ENCODE results near the gene RAPGEF3.

Gene RAPGEF3

DNA sequence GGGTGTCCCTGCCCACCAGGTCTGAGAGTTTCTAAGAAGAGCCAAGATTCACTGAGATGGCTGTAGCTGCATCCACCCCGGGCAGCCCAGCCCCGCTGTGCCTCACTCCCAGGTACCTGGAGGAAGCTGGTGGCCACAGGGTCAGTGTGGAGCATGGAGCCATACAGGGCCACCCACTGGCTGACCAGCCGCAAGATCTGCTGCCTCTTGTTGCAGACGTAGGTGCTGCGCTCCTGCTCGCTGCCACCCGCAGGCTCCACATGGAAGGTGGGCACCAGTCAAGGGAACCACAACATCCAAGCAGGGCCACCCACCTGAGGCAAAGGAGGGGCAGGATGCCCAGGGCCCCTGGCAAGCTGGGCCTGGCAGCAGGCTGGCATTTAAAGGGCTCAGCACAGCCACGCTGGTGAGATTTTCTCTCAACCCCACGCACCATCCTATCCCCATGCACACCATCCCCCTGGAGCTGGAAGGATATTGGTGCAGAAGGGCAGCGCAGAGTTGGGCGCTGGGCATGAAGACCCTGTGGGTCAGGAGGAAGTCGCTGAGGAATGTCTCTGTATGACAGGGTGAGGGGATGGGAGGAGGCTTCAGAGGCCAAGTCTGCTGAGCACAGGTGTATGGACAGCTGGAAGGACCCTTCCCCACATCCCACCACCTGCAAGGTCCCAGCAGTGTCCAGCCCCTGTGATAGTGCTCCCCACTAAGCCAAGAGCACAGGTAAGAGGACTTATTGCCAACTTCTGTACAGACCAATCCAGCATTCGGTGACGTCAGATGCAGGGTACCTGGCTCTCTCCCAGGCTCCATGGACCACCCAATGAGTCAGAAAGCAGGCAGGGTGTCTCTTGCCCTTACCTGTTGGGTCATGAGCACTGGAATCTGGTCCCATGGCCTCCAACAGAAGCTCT lies 10.8 kb downstream of the RAPGEF3 start:
- POLR2A ChIA-PET (ENCODE audit: low non-redundant PET), result no interaction called here

DNA sequence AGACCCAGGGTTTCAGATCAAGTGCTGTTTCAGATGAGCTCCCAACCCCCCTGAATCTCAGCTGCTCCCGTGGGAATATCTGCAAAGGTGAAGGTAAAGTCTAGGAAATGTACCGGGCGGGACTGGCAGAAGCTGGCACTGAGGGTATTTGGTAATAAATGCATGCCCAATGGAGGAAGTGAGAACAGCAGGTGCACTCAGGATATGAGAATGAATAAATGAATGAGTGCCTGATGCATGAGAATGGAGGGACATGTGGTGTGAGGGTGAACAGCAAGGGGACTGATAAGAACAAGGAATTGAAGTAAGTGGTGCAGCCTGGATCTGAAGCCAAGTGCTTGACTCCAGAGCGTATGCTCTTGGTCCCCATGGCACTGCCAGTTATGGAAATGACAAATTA lies 11.6 kb downstream of the RAPGEF3 start:
- TF ChIP-seq, protein P1, sequence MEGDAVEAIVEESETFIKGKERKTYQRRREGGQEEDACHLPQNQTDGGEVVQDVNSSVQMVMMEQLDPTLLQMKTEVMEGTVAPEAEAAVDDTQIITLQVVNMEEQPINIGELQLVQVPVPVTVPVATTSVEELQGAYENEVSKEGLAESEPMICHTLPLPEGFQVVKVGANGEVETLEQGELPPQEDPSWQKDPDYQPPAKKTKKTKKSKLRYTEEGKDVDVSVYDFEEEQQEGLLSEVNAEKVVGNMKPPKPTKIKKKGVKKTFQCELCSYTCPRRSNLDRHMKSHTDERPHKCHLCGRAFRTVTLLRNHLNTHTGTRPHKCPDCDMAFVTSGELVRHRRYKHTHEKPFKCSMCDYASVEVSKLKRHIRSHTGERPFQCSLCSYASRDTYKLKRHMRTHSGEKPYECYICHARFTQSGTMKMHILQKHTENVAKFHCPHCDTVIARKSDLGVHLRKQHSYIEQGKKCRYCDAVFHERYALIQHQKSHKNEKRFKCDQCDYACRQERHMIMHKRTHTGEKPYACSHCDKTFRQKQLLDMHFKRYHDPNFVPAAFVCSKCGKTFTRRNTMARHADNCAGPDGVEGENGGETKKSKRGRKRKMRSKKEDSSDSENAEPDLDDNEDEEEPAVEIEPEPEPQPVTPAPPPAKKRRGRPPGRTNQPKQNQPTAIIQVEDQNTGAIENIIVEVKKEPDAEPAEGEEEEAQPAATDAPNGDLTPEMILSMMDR (conservative IDR thresholded peaks at IDR 0.05; ENCODE audit: low read depth), result no peak
- H3K27ac ChIP-seq, result no peak overlapping the region
- no peak for DNase-seq (ENCODE audit: low spot score)
- ChIA-PET CTCF (interaction anchor here (0.5 to 1.7 kb wide), 3 partner anchors 20 to 27 kb away, joined by 5 to 7 read pairs (median 5); partner anchors contain the start of gene SLC48A1), POLR2A (ENCODE audit: low non-redundant PET) (no interaction called here)

More for the DNA sequence above, 10.8 kb downstream of the RAPGEF3 start:
- CTCF ChIA-PET, result interaction anchor here (0.5 to 1.7 kb wide), 5 partner anchors 17 to 274 kb away, joined by 3 to 7 read pairs (median 3); partner anchors contain the start of gene SLC48A1
- TF ChIP-seq, protein P1 (conservative IDR thresholded peaks at IDR 0.05; ENCODE audit: low read depth), result no peak
- H3K27ac ChIP-seq, result no peak overlapping the region
- DNase-seq (ENCODE audit: low spot score), result no peak

DNA sequence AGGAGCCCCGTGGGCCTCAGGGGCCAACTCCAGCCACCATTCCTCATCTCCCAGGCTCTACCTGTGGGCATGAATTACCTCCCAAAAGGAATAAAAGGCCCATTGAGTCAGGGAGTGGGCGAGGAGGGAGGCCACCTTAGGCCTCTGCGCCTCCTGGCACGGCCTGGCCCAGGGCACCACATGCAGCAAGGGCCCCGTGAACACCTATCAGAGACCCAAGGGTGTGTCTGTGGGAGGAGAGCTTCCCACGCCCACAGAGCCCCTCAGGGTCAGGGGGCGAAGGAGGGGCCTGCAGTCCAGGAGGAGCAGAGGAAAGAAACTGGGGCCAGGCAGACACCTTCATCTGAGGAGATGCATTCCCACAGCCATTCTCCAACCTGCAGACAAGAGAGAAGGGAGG lies 12.2 kb downstream of the RAPGEF3 start:
- TF ChIP-seq, protein P1 (conservative IDR thresholded peaks at IDR 0.05; ENCODE audit: low read depth), result no peak
- POLR2A ChIA-PET (ENCODE audit: low non-redundant PET), result no interaction called here
- CTCF ChIA-PET, result interaction anchor here (0.5 to 1.7 kb wide), 4 partner anchors 21 to 302 kb away, joined by 3 to 7 read pairs (median 5); partner anchors contain the start of gene SLC48A1
- H3K27ac ChIP-seq, result no peak overlapping the region
- no peak for DNase-seq (ENCODE audit: low spot score)

DNA sequence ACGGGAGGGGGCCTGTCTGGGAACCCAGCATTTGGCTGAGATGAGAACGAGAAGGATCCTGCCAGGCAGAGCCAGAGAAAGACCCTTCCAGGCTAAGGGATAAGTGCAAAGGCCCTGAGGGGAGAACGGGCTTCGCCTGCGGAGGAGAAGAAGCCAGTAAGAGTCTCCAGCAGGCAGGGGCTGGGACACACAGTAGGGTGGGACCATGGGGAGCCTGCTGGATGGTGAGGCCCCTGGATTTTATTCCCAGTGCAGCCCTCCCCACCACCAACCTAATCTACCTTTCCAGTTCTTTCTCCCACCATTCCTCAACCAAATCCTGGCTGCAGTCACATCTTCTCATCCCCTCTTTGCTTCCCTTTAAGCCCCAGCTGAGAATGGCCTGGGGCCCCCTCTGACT lies 12.6 kb downstream of the RAPGEF3 start:
- ChIA-PET POLR2A (ENCODE audit: low non-redundant PET) (no interaction called here), CTCF (interaction anchor here (0.6 to 5.8 kb wide), 2 partner anchors 21 to 302 kb away, joined by 3 to 101 read pairs; no protein-coding TSS in a partner anchor)
- TF ChIP-seq, protein P1 (conservative IDR thresholded peaks at IDR 0.05; ENCODE audit: low read depth), result no peak

DNA sequence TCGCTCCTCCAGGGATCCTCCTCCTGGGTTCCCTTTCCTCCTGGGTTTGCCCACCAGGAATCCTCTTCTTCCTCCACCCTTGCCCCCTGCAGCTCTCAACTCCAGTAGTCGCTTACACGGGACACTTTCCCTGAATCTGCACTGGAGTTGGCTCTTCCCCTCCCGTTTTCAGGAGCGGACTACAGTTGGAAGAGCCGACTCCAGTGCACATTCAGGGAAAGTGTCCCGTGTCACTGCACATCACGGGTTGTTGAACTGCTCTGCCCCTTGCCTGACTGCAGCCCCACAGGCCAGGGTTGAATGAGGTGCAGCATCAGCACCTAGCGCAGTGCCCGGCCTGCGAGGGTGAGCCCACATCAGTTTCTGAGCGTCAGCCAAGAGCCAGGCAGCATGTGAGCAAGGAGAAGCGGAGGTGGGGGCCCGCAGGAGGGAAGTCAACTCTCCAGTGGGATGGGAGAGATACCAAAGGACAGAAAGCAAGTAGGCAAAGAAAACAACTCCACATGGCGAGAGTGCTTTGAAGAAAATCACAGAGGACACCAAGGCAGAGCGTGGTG lies 13.1 kb downstream of the RAPGEF3 start:
- H3K27ac ChIP-seq, result no peak overlapping the region
- no peak for DNase-seq (ENCODE audit: low spot score)
- POLR2A ChIA-PET (ENCODE audit: low non-redundant PET), result no interaction called here
- CTCF ChIA-PET, result interaction anchor here (4.2 to 6.3 kb wide), 3 partner anchors 22 to 94 kb away, joined by 35 to 167 read pairs (median 101); partner anchors contain the start of gene SLC48A1
- TF ChIP-seq, protein P1 (conservative IDR thresholded peaks at IDR 0.05; ENCODE audit: low read depth), result no peak

More for the DNA sequence above, 12.6 kb downstream of the RAPGEF3 start:
- no peak for DNase-seq (ENCODE audit: low spot score)
- no peak overlapping the region for H3K27ac ChIP-seq

DNA sequence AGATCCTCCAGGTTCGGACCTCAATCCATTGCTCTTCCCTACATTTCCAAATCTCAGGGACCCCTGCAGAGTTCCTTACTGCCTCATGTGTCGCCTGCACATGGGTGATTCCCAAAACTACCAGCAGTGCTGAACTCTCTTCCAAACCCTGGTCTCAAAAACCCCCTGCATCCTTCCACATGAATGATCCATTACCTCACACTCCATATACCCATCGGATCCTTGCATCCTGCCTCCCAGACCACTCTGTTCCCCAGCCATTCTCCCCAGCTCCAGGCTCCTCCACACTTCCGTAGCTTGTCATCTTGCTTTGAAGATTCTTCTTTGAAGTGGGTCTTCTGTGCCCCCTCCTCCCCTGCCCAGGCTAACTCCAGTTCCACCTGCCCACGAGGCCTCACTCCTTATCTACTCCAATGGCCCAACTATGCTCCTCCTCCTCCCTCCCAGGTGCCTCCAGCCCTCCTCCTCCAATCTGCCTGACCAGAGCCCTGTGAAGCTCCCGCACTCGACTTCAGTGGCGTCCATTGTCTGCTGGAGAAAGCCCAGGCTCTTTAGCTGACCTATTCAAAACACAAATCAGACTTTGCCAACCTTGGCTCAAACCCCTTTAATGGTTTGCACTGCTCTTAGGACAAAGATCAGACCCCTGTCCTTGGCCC lies 13.8 kb downstream of the RAPGEF3 start:
- H3K27ac ChIP-seq, result no peak overlapping the region
- CTCF ChIA-PET, result interaction anchor here (1.3 to 6.3 kb wide), 6 partner anchors 10 to 94 kb away, joined by 6 to 167 read pairs (median 42); partner anchors contain the start of genes RAPGEF3 and SLC48A1
- TF ChIP-seq, protein P1 (conservative IDR thresholded peaks at IDR 0.05; ENCODE audit: low read depth), result no peak
- POLR2A ChIA-PET (ENCODE audit: low non-redundant PET), result interaction anchor here (1.2 kb wide), 1 partner anchor 38 kb away, joined by 3 read pairs; no protein-coding TSS in a partner anchor
- DNase-seq (ENCODE audit: low spot score), result no peak

All from RWPE1 (cell line).